Gastroesophageal sphincter (tissue), 3 donors: ENCODE results near the gene DCAF7.

Source experiments
- CTCF ChIP-seq, 4 experiments: fragments of 200-600 bp in 2 of 4; fragments of 450-650 bp in 2 of 4; sonication (generic) in 1 of 4; IDR thresholded peaks; one replicate each; pipeline ENCODE4 v1.5.1; 2017 to 2019; ENCODE audit warnings: antibody characterized with exemption in 4 of 4, mild to moderate bottlenecking in 2 of 4, moderate library complexity in 2 of 4
- POLR2A ChIP-seq, 2 donors: fragments of 450-650 bp; IDR thresholded peaks; one replicate each; pipeline ENCODE4 v1.6.1; 2017; ENCODE audit warnings: antibody characterized with exemption in 2 of 2, mild to moderate bottlenecking in 2 of 2, moderate library complexity in 1 of 2
- POLR2AphosphoS5 ChIP-seq: sonication (generic); formaldehyde crosslinking; IDR thresholded peaks from one replicate; pipeline ENCODE4 v1.6.1; 2017; ENCODE audit warnings: antibody characterized with exemption

- no peak for TF ChIP-seq POLR2A (IDR thresholded peaks at IDR 0.05)
- no peak for TF ChIP-seq CTCF (IDR thresholded peaks at IDR 0.05)
- TF ChIP-seq POLR2AphosphoS5: no peak
These were observed 13.1 kb downstream of the DCAF7 start for GRCh38 chr17:63563339-63563738.
